GM19372 (cell line): ENCODE measurements around the gene SPNS2.

Source experiments
- ATAC-seq: cut with Tn5 transposase; IDR thresholded peaks from one replicate; pipeline ENCODE4 v1.9.1; 2021; ENCODE audit warnings: mild to moderate bottlenecking, low read depth, moderate library complexity; ENCODE audit not compliant: unreplicated experiment

SPNS2 gene

GRCh38 chr17:4503283-4504025, 4.8 kb downstream of the SPNS2 start:
- no peak for ATAC-seq

- no peak for ATAC-seq
Measured at GRCh38 chr17:4504188-4504587, 5.5 kb downstream of the SPNS2 start.

GRCh38 chr17:4505187-4505586, 6.5 kb downstream of the SPNS2 start:
- ATAC-seq = no peak

- no peak for ATAC-seq
Measured at GRCh38 chr17:4506175-4506813, 7.6 kb downstream of the SPNS2 start.

GRCh38 chr17:4506892-4507291, 8.2 kb downstream of the SPNS2 start:
- no peak for ATAC-seq

GRCh38 chr17:4507361-4508111, 8.9 kb downstream of the SPNS2 start:
- no peak for ATAC-seq

GRCh38 chr17:4508207-4508606, 9.5 kb downstream of the SPNS2 start:
- no peak for ATAC-seq

GRCh38 chr17:4509401-4509800, 10.7 kb downstream of the SPNS2 start:
- no peak for ATAC-seq

- no peak for ATAC-seq
Measured at GRCh38 chr17:4509923-4510617, 11.4 kb downstream of the SPNS2 start.

GRCh38 chr17:4510618-4510941, 11.9 kb downstream of the SPNS2 start:
- ATAC-seq = no peak

- ATAC-seq = no peak
Measured at GRCh38 chr17:4511199-4511932, 12.7 kb downstream of the SPNS2 start.

GRCh38 chr17:4512156-4513112, 13.8 kb downstream of the SPNS2 start:
- no peak for ATAC-seq

- ATAC-seq = no peak
Measured at GRCh38 chr17:4513113-4514032, 14.7 kb downstream of the SPNS2 start.

GRCh38 chr17:4514206-4514605, 15.5 kb downstream of the SPNS2 start:
- no peak for ATAC-seq

GRCh38 chr17:4514779-4515178, 16.1 kb downstream of the SPNS2 start:
- ATAC-seq = no peak

GRCh38 chr17:4515501-4515900, 16.8 kb downstream of the SPNS2 start:
- no peak for ATAC-seq

GRCh38 chr17:4516735-4517134, 18.1 kb downstream of the SPNS2 start:
- ATAC-seq = no peak

GRCh38 chr17:4518901-4519300, 20.2 kb downstream of the SPNS2 start:
- ATAC-seq = no peak
